ENCODE data around the gene RBM19. TPM values are rescaled to one million over a fixed set of nuclear protein-coding genes. Genes with fewer than 3 reads are reported as not detected.

RBM19 gene
- total and polyA plus RNA-seq, 2 of the 4 experiments (the other 2 are of a cell fraction): 18.7 to 19.2 TPM

DNA sequence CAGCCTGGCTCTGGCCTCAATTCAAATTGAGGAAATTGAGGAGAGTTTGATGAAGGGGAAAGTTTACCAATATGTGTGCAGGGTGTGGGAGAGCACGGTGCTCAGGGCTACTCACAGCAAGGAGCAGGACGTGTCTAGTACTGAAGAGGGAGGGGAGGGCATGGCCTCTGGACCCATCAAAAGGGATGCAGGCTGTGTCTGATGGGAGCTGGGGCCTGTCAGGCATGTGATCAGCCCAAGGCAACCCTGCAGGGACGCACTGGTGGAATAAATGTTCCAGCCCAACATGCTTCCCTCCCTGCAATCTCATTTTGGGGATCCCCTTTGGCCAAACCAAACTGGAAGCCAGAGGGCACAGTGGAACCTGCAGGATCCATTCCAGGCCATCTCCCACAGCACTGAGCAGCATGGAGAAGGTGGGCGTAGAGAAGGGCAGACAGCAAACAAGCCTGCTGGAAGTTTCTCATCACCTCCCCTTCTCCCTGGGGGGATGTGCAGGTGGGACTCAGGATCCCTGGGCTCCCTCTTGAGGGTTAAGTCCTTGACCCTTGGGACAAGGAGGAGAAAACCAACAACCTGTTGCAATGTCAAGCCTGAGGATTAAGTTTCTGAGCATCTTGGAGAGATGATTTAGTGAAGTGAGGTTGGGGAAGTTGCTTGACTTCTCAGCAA, 17.8 kb upstream of the RBM19 start:
- H3K14ac ChIP-seq (replicated peaks; ENCODE audit: low read depth, low read length): no peak overlapping the region
- no peak overlapping the region for H2AFZ ChIP-seq (replicated peaks; ENCODE audit: low read length, poor library complexity)
- ChIA-PET POLR2A (ENCODE audit: unreplicated experiment) (no interaction called here), CTCF (interaction anchor here (2.0 kb wide), 1 partner anchor 525 kb away, joined by 6 read pairs; no protein-coding TSS in a partner anchor)
- no peak overlapping the region for H2BK120ac ChIP-seq (ENCODE audit: low read depth, low read length)
- no peaks in the 10 kb centered on the region for H3K79me1 ChIP-seq (ENCODE audit: low read depth in 1 of 2, low read length in 2 of 2)
- no peak overlapping the region for H3K27ac ChIP-seq (ENCODE audit: insufficient read depth, low read length)
- no peaks in the 10 kb centered on the region for H3K9me3 ChIP-seq (ENCODE audit: control insufficient read depth, insufficient read depth, low read length)
- intact Hi-C loops (cut with micrococcal nuclease) (loop anchor here (5.0 kb wide), 2 partner anchors 418 to 1768 kb away; no protein-coding TSS in a partner anchor), in situ Hi-C loops (cut with MboI; ENCODE audit: low sequenced_read_pairs) (loop anchor here (10.0 to 25.0 kb wide), 2 partner anchors 1778 to 1931 kb away; no protein-coding TSS in a partner anchor), dilution Hi-C loops (cut with HindIII; ENCODE audit: low sequenced_read_pairs, unreplicated experiment) (no loop called here)
- no peak overlapping the region for H3K23ac ChIP-seq (ENCODE audit: low read depth, low read length)
- no TSS peak for BruUV-seq (replicated peaks)
- no peak overlapping the region for H3K4me2 ChIP-seq (ENCODE audit: low read depth, low read length)
- DNase-seq (no peak), ATAC-seq (ENCODE audit: low read depth) (no peak)
- TF ChIP-seq, protein P1, sequence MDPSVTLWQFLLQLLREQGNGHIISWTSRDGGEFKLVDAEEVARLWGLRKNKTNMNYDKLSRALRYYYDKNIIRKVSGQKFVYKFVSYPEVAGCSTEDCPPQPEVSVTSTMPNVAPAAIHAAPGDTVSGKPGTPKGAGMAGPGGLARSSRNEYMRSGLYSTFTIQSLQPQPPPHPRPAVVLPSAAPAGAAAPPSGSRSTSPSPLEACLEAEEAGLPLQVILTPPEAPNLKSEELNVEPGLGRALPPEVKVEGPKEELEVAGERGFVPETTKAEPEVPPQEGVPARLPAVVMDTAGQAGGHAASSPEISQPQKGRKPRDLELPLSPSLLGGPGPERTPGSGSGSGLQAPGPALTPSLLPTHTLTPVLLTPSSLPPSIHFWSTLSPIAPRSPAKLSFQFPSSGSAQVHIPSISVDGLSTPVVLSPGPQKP (IDR thresholded peaks at IDR 0.05; ENCODE audit: borderline replicate concordance, low read depth, low read length): no peak
- 100% methylated on average over 1 of the region's 4 CpGs; no CpG with 5 or more reads in 1 of the 2 experiments for WGBS, 2 experiments (ENCODE audit: extremely low coverage in 2 of 2, insufficient read length in 1 of 2)
- no peaks in the 10 kb centered on the region for H3K4me1 ChIP-seq (ENCODE audit: control insufficient read depth, insufficient read depth, low read length)
- no peak overlapping the region for H3K9ac ChIP-seq (ENCODE audit: low read depth, low read length)
- H2AK5ac ChIP-seq (ENCODE audit: low read depth, low read length): no peak overlapping the region
- H2BK15ac ChIP-seq (ENCODE audit: low read depth, low read length): no peak overlapping the region
- H3K9me1 ChIP-seq (ENCODE audit: insufficient read depth, low read length): no peaks in the 10 kb centered on the region
- H4K5ac ChIP-seq (ENCODE audit: low read depth, low read length): no peak overlapping the region
- H4K91ac ChIP-seq (ENCODE audit: insufficient read depth, low read depth, low read length): no peak overlapping the region
- H2AK9ac ChIP-seq (replicated peaks; ENCODE audit: low read depth, low read length, poor library complexity): no peak overlapping the region
- no peaks in the 10 kb centered on the region for H3K36me3 ChIP-seq (ENCODE audit: control insufficient read depth, insufficient read depth, low read length)
- H3K56ac ChIP-seq (ENCODE audit: extremely low read depth, insufficient read depth, low read length): no peak overlapping the region
- H2BK5ac ChIP-seq (ENCODE audit: low read depth, low read length, poor library complexity, severe bottlenecking): no peak overlapping the region
- H3K4ac ChIP-seq (ENCODE audit: low read depth, low read length): no peak overlapping the region
- no peak overlapping the region for H2BK20ac ChIP-seq (ENCODE audit: low read depth, low read length)
- no peak overlapping the region for H4K8ac ChIP-seq (ENCODE audit: low read depth in 2 of 2, low read length in 2 of 2)
- H4K20me1 ChIP-seq (ENCODE audit: insufficient read depth, low read length): no peaks in the 10 kb centered on the region
- H3K27me3 ChIP-seq (ENCODE audit: control insufficient read depth, insufficient read depth, low read length): peaks cover 17% of the 10 kb centered on the region; the same call in 1 of the 2 replicates
- H3K4me3 ChIP-seq (ENCODE audit: insufficient read depth, low read depth, low read length): no peak overlapping the region
- no peak overlapping the region for H3K18ac ChIP-seq (ENCODE audit: low read depth, low read length)
